Mucosa of descending colon (tissue), 3 donors: ENCODE results near the gene CNPY1. TPM values are rescaled to one million over a fixed set of nuclear protein-coding genes. Genes with fewer than 3 reads are reported as not detected.
A peak's percentile ranks its signal among the peaks of the same experiment; 100 is the strongest.

Experiments used
- ATAC-seq: fragments of 200-7000 bp; cut with Tn5 transposase; one replicate; pipeline ENCODE4 v1.9.1; 2020; ENCODE audit warnings: mild to moderate bottlenecking, moderate library complexity
- DNase-seq, 3 donors: peaks; one replicate each; pipeline ENCODE4 v3.0.0-alpha.2; 2020
- H3K36me3 ChIP-seq: fragments of 200-600 bp; one replicate; pipeline ENCODE4 v1.8.0; 2021; ENCODE audit warnings: low read depth, mild to moderate bottlenecking
- H3K4me1 ChIP-seq: fragments of 200-600 bp; one replicate; pipeline ENCODE4 v1.8.0; 2021; ENCODE audit warnings: low read depth, mild to moderate bottlenecking
- H3K4me3 ChIP-seq: fragments of 200-600 bp; one replicate; pipeline ENCODE4 v1.8.0; 2021; ENCODE audit warnings: mild to moderate bottlenecking
- H3K9me3 ChIP-seq: fragments of 200-600 bp; one replicate; pipeline ENCODE4 v1.8.0; 2021; ENCODE audit warnings: mild to moderate bottlenecking
- intact Hi-C, 2 donors: fragments of 100-400 bp; cut with DNase I in 1 of 2; cut with micrococcal nuclease in 1 of 2; formaldehyde crosslinking; loops; one replicate each; pipeline versions ENCODE4 v1.11.0 to v1.11.1; 2022; cut with DNase I, micrococcal nuclease
- total RNA-seq, 3 donors: library from RNA; stranded (reverse); fragmentation: NEBNext Ultra II Directional in 2 of 3; extraction: Animal tissue kit (Norgen Biotek cat#: 25700) in 2 of 3; gene quantifications; one replicate each; pipeline versions ENCODE4 v1.2.1 to v1.2.4, GENCODE V29; 2021 to 2023
- TF ChIP-seq, protein P1 (sequence below): fragments of 200-600 bp; IDR thresholded peaks from one replicate; pipeline ENCODE4 v1.8.0; 2022; ENCODE audit warnings: antibody characterized with exemption, mild to moderate bottlenecking
- donor health status: DM: no; HTN: no; CAD: no; lungs with moderate emphysema.
- donor health status: DM: no; HTN: no; CAD: no.
- donor health status: DM: no; HTN: yes; CAD: no.

CNPY1 gene
- total RNA-seq, 3 donors from 2014 or later = not detected

- no peaks in the 10 kb centered on the region for H3K36me3 ChIP-seq
- DNase-seq (peak in 2 of 3 donors; percentile 48 to 51), ATAC-seq (peak; percentile 90)
- H3K4me3 ChIP-seq = no peak overlapping the region
- TF ChIP-seq, protein P1, sequence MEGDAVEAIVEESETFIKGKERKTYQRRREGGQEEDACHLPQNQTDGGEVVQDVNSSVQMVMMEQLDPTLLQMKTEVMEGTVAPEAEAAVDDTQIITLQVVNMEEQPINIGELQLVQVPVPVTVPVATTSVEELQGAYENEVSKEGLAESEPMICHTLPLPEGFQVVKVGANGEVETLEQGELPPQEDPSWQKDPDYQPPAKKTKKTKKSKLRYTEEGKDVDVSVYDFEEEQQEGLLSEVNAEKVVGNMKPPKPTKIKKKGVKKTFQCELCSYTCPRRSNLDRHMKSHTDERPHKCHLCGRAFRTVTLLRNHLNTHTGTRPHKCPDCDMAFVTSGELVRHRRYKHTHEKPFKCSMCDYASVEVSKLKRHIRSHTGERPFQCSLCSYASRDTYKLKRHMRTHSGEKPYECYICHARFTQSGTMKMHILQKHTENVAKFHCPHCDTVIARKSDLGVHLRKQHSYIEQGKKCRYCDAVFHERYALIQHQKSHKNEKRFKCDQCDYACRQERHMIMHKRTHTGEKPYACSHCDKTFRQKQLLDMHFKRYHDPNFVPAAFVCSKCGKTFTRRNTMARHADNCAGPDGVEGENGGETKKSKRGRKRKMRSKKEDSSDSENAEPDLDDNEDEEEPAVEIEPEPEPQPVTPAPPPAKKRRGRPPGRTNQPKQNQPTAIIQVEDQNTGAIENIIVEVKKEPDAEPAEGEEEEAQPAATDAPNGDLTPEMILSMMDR = no peak
- no peaks in the 10 kb centered on the region for H3K9me3 ChIP-seq
- intact Hi-C loops = no loop called here
- H3K4me1 ChIP-seq = peaks cover 14% of the 10 kb centered on the region
Measured at GRCh38 chr7:155489862-155490696, 56.3 kb downstream of the CNPY1 start.

GRCh38 chr7:155489158-155489840, 57.1 kb downstream of the CNPY1 start:
- TF ChIP-seq, protein P1 = no peak
- no peak for ATAC-seq
- no peaks in the 10 kb centered on the region for H3K36me3 ChIP-seq
- H3K4me3 ChIP-seq = no peak overlapping the region
- no peaks in the 10 kb centered on the region for H3K9me3 ChIP-seq
- intact Hi-C loops = no loop called here
- DNase-seq = no peak
- H3K4me1 ChIP-seq = peaks cover 14% of the 10 kb centered on the region

DNA sequence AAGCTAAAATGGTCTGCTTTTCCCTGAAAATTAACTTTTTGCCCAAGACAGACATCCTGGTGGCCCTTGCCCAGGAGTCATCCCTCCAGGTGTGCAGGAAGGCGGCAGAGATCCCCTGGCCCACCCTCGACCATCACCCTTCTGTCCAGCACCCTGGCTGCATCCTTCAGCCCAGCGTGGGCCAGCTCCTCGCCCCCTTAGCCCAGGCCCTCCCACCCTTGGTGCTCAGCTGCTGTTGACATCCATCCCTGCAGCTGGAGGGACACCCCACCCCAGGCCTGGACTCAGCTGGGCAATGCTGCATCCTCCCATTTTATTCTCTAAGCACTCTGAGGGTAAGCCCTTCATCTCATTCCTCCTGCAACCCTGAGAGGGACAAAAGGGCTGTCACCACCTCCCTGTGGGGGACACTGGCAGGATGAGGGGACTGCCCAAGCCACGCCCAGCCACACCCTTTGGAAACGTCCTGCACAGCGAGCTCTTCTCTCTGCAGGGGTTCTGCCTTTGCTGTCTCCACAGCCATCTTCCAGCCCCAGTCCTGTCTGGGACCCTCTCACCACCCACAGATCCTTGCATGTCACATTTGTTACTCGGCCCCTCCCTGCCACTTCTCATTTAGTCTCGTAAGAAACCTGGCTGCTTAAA, 57.8 kb downstream of the CNPY1 start:
- intact Hi-C loops = no loop called here
- no peak for ATAC-seq
- Histone ChIP-seq H3K9me3 (no peaks in the 10 kb centered on the region), H3K4me1 (peaks cover 14% of the 10 kb centered on the region), H3K4me3 (no peak overlapping the region), H3K36me3 (no peaks in the 10 kb centered on the region)
- TF ChIP-seq, protein P1 = no peak
- DNase-seq = no peak

GRCh38 chr7:155487509-155488482, 58.6 kb downstream of the CNPY1 start:
- DNase-seq = no peak
- H3K9me3 ChIP-seq = no peaks in the 10 kb centered on the region
- intact Hi-C loops = no loop called here
- TF ChIP-seq, protein P1 = no peak
- peaks cover 14% of the 10 kb centered on the region for H3K4me1 ChIP-seq
- H3K4me3 ChIP-seq = no peak overlapping the region
- H3K36me3 ChIP-seq = no peaks in the 10 kb centered on the region
- no peak for ATAC-seq
